ENCODE results near the gene MAML3.

DNA sequence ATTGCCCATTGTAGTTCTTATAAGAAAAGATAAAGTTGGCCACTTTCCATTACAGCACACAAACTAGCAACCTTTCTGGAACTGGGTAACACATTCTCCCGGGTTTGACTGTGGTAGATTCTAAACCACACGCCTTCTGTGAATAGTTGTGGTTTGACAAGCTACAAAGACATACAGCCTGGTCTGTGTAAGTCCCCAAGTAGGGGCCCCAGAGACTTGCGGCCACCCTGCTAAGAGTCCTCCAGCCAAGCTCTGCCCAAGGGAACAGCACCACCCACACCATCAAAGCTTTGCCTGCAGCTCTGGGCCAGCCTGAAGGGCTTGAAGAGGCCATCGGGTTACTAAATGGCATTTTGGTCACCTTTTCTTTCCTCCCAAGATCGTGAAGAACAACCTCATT is 203.4 kb downstream of the MAML3 start:
- TF ChIP-seq, protein P1, sequence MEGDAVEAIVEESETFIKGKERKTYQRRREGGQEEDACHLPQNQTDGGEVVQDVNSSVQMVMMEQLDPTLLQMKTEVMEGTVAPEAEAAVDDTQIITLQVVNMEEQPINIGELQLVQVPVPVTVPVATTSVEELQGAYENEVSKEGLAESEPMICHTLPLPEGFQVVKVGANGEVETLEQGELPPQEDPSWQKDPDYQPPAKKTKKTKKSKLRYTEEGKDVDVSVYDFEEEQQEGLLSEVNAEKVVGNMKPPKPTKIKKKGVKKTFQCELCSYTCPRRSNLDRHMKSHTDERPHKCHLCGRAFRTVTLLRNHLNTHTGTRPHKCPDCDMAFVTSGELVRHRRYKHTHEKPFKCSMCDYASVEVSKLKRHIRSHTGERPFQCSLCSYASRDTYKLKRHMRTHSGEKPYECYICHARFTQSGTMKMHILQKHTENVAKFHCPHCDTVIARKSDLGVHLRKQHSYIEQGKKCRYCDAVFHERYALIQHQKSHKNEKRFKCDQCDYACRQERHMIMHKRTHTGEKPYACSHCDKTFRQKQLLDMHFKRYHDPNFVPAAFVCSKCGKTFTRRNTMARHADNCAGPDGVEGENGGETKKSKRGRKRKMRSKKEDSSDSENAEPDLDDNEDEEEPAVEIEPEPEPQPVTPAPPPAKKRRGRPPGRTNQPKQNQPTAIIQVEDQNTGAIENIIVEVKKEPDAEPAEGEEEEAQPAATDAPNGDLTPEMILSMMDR (IDR thresholded peaks at IDR 0.05; ENCODE audit: poor library complexity): no peak
- TF ChIP-seq EZH2phosphoT487 (IDR thresholded peaks at IDR 0.05; ENCODE audit: low read depth, severe bottlenecking, unreplicated experiment): no peak

Data from hepatocyte (in vitro differentiated cells).